HL-60/S4 treated with phorbol 12-myristate 13-acetate at 8.2 ng/mL for 4 days and 3 days (cell line): ENCODE measurements around the gene ZBTB7C.

ENCODE experiments used
- in situ Hi-C: fragments of 300-500 bp; cut with MboI; formaldehyde crosslinking; loops from 2 replicates; pipeline ENCODE4 v1.15.0; 2022; ENCODE audit warnings: low sequenced_read_pairs

The ZBTB7C gene

DNA sequence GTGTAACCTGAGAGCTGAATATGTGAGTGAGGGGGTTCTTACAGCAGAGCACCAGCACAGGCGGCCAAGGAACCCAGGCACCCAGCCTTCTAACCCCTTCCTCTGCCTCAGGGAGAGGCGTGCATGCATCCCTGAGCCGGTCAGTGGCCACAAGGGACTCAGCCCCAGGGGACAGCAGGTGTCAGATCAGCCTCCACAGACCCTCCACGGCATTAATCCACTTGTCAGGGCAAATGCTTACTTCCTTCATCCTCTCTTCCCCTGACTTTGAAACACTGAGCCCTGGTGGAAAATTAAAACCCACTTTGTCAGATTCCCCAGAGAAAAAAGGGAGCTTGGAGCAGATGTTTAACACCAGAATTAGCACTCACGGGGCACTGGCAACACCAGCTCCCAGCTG lies 418.2 kb downstream of the ZBTB7C start:
- in situ Hi-C loops: no loop called here

DNA sequence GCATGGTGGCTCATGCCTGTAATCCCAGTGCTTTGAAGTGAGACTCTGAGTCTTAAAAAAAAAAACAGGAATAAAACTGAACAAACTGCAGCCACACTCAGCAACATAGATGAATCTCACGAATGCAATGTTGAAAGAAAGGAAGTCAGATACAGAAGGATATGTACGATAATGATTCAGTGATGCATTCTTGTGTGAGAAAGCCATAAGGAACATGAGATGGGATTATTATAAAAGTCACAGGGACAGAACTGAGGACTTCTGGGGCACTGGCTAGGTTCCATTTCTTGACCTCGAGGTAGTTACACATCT lies 421.8 kb downstream of the ZBTB7C start:
- in situ Hi-C loops: no loop called here

DNA sequence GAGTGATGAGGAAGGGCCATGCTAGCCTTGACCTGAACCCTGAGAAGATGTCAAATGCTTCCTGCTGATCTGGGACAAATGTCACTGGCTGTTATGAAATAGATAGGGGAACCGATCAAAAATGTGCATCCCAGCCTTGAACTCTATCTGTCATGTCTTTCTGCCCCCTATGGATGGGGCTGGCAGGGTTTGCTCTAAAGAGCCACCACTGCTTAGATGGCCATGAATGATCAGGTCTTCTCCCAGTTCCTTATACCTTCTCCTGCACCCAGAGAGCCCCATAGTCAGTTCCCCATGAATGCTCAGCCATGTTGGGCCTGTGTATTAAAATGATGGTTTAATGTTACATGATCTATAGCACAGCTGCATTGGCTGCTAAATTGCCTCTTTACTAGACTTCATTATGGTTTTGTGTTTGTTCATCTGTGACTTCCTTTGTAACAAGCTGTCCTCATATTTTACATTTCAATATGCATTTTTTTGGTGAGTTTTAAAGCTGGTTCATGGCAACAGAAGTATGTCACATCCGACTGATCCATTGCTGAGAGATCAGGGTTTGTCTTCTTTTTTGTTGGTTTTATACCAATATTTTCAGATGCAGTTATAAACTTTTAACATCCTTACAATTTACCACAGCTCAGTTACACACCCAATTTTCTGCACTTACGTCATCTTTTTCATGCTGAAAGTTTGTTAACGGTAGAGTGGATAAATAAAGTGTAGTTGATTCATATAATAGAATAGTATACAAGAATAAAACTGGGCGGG lies 422.4 kb downstream of the ZBTB7C start:
- in situ Hi-C loops: no loop called here

DNA sequence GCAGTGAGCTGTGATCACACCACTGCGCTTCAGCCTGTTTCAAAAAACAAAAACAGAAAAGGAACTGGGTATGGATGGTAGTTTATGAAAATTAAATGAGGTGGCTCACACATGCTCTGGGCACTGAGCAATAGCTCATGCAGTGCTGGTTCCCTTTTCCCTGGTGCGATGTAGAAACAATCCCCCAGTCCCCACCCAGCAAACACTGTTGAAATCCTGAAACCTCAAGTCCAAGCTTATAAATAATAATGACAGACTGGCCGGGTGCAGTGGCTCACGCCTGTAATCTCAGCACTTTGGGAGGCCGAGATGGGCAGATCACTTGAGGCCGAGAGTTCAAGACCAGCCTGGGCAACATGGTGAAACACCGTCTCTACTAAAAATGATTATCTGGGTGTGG lies 423.3 kb downstream of the ZBTB7C start:
- in situ Hi-C loops: no loop called here

DNA sequence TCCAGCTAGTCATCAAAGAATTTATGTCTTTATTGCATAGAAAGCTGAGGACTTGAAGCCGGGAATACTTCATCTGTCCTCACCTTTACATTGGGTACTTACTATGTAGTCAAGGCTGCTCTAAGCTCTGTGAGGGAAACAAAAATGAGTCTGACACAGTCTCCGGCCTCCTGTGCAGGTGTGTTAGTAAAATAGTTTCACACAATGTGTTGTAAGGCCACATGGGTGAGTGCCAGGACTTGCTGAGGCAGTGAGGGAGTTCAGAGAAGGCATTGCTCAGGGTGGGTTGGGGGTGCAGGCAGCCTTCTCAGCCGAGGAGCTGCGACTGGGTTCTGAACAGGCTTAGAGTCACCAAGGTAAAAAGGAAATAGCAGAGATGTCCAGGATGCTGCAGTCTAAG lies 424.2 kb downstream of the ZBTB7C start:
- in situ Hi-C loops: no loop called here

DNA sequence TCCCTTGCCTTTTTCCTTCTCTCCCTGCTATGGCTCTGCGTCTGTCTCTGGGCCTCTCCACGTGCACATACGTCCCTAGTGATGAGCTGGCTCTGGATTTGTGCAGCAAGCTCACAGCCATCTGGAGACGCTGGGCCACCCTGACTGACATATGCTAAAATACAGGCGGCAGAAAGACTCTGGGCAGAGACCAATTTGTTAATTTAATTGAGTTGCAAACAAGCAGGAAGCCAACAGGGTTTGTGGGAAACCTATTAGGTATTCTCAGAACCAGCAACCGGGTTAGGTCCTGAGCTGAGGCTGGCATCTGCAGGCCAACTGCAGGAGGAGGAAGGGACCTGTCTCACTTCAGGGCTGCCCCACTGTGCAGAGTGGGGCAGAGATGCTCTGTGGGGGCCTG lies 425.2 kb downstream of the ZBTB7C start:
- in situ Hi-C loops: no loop called here

DNA sequence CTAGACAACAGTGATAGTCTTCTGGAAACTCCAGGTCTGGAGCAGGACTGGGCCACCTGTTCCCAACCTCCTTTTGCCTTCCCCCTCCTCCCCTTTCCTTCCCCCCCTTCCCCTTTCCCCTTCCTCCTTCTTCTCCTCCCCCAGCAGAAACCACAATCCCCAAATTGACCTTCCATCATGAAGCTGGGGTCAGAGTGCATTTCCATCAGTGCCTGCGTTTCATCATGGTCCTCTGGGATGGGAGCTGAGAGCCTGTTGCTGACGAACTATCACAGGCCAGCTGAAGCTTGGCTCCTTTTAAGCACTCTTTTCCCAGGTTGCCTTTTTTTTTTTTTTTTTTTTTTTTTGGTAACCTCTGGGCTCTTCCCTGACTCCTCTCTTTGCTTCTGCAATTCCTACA lies 426.1 kb downstream of the ZBTB7C start:
- in situ Hi-C loops: no loop called here

DNA sequence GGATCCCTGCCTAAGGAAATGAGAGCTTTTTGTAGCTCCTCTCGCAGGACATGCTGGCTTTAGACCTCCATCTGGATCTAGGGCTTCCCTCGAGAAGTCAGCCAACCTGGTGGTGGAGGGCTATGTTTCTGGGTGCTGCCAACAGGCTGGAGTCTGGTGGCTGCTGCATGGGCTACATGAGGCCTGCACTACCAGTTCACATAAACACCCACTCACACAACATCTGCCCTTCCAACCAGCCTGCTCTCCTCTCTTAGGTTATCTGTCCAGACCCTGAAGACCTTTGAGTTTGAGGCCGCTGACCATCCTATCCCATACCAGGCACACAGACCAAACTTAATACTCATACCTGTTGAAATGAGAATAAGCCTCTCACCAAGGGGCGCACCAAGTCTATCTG lies 427.4 kb downstream of the ZBTB7C start:
- in situ Hi-C loops: no loop called here

DNA sequence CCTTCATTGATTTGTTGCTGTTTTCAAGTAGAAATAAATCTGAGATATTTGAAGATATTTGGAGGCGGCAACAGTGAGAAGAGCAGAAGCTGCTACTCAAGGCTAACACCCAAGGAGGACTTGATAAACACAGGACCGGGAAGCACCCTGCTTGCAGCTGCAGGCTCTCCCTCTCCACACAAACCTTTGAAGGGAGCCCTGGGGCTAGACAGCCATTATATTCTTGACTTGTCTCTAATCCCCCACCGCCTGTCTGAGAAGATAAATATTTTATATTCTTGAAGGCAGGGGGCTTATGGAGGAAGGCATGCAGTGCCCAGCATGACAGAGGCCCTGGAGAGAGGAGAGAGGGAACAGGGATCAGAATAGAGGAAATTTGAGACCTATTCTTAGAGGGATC lies 427.9 kb downstream of the ZBTB7C start:
- in situ Hi-C loops: no loop called here

DNA sequence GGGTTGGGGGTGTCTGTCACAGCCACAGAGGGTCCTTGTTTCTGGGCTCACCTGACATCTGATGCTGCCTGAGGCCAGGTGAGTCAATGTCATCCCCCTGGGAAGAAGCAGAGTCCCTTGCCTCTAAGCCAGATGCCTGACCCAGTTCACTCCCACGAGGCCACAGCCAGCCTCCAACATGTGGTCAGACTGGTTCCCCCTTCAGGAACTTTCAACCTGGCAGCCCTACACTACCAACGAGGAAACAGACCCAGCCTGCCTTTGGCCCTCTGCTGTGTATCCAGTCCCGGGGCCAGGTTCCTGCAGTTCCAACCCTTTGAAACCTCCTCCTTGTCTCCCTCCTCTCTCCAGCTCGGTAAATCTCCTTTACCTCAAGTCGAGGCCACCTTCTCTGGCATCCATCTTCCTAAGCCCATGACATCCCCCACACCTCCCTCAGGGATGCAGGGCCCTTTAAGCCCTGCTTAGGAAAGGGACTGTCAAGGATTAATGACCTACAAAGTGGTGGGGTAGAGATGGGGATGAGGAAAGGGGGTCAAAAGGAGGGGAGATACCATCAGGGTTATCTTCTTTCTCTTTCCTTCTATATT lies 429.5 kb downstream of the ZBTB7C start:
- in situ Hi-C loops: no loop called here

DNA sequence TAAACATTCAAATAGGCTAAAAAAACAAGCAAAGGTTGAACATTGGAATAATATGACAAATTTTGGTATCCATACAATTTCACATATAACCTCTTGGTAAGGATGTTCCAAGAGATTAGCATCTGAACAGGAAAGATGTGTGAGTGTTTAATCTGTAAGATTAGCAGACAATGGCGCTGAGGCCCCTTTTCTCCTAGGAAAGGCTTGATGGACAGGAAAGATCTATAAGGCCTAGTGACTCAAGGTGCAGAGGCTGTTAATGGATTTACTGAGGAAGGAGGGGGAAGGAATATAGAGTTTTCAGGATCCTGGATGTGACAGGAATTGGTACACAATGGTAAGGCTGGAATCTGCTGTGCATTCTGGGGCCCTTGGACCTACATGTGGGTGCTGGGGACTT lies 430.6 kb downstream of the ZBTB7C start:
- in situ Hi-C loops: no loop called here

DNA sequence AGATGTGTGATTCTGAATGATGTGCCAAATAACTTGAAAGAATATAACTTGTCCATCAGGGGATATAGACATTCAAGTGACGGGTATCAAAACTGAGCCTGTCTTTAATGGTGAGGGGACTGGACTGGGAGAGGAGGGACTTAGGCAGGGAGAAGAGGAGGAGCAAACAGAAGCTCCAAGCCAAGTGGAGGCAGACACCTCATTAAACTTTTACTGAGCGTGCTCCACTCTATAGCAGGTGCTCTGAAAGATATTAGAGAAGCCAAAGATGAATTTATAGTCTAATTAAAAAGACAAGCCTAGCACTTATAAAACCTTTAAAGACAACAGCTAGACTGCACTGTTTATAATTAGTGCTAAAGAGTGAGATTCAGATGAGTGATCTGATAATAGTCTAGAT lies 431.0 kb downstream of the ZBTB7C start:
- in situ Hi-C loops: no loop called here
